Neural cell (in vitro differentiated cells): Measurements from ENCODE around the gene SLC9A6. TPM values are rescaled to one million over a fixed set of nuclear protein-coding genes. Genes with fewer than 3 reads are reported as not detected.

Source experiments
- H2AFZ ChIP-seq: fragments of 200-600, 300-800 bp; sonication (generic), shearing (Covaris generic); 2 replicates; pipeline ENCODE4 v1.6.0; 2014; ENCODE audit warnings: low read depth, mild to moderate bottlenecking, antibody characterized with exemption, low read length, moderate library complexity
- H3F3A ChIP-seq: fragments of 200-600 bp; shearing (Covaris generic); 2 replicates; pipeline ENCODE4 v1.6.1; 2016; ENCODE audit warnings: mild to moderate bottlenecking, moderate library complexity, mixed read lengths, antibody characterized with exemption, low read length; ENCODE audit not compliant: insufficient read depth, poor library complexity, severe bottlenecking
- H3K27ac ChIP-seq: fragments of 200-600, 300-800 bp; sonication (generic), shearing (Covaris generic); 2 replicates; pipeline ENCODE4 v1.5.1; 2014; ENCODE audit warnings: mild to moderate bottlenecking, low read length, moderate library complexity
- H3K27me3 ChIP-seq: fragments of 300-800, 200-600 bp; sonication (generic), shearing (Covaris generic); 2 replicates; pipeline ENCODE4 v1.6.0; 2014; ENCODE audit warnings: mild to moderate bottlenecking, low read depth, low read length, moderate library complexity; ENCODE audit not compliant: insufficient read depth
- H3K36me3 ChIP-seq: fragments of 300-800, 200-600 bp; sonication (generic), shearing (Covaris generic); 2 replicates; pipeline ENCODE4 v1.5.1; 2014; ENCODE audit warnings: mild to moderate bottlenecking, antibody characterized with exemption, low read length, moderate library complexity; ENCODE audit not compliant: insufficient read depth
- H3K4me2 ChIP-seq: fragments of 300-800, 200-600 bp; sonication (generic), shearing (Covaris generic); 2 replicates; pipeline ENCODE4 v1.6.0; 2014; ENCODE audit warnings: mild to moderate bottlenecking, low read length
- H3K4me3 ChIP-seq: fragments of 300-800, 200-600 bp; sonication (generic), shearing (Covaris generic); 2 replicates; pipeline ENCODE4 v1.5.1; 2014; ENCODE audit warnings: mild to moderate bottlenecking, low read length, moderate library complexity
- H3K79me2 ChIP-seq: fragments of 200-600 bp; shearing (Covaris generic); replicated peaks from 2 replicates; pipeline ENCODE4 v1.6.0; 2014; ENCODE audit warnings: mild to moderate bottlenecking, low read length, moderate library complexity; ENCODE audit not compliant: insufficient read depth
- H3K9ac ChIP-seq: fragments of 300-800, 200-600 bp; sonication (generic), shearing (Covaris generic); 2 replicates; pipeline ENCODE4 v1.6.1; 2016; ENCODE audit warnings: mild to moderate bottlenecking, low read length, mixed read lengths
- H3K9me2 ChIP-seq: fragments of 200-600 bp; shearing (Covaris generic); 2 replicates; pipeline ENCODE4 v1.6.1; 2016; ENCODE audit warnings: mild to moderate bottlenecking, low read length, mixed read lengths; ENCODE audit not compliant: insufficient read depth
- H3K9me3 ChIP-seq: fragments of 200-600, 300-800 bp; sonication (generic), shearing (Covaris generic); 2 replicates; pipeline ENCODE4 v1.6.1; 2016; ENCODE audit warnings: mild to moderate bottlenecking, mixed run types, low read length, moderate library complexity, mixed read lengths
- H4K20me1 ChIP-seq: fragments of 200-600 bp; shearing (Covaris generic); 2 replicates; pipeline ENCODE4 v1.6.1; 2016; ENCODE audit warnings: mild to moderate bottlenecking, mixed run types; ENCODE audit not compliant: insufficient read depth
- EP300 ChIP-seq: fragments of 450-650 bp; conservative IDR thresholded peaks from 2 replicates; pipeline ENCODE4 v1.6.1; 2014; ENCODE audit warnings: antibody characterized with exemption, mild to moderate bottlenecking, moderate library complexity; ENCODE audit not compliant: poor library complexity, severe bottlenecking
- EZH2 ChIP-seq: fragments of 200-600, 300-800 bp; shearing (Covaris generic), sonication (generic); IDR thresholded peaks from 2 replicates; pipeline ENCODE4 v1.6.1; 2014; ENCODE audit warnings: antibody characterized with exemption, low read length, borderline replicate concordance, mild to moderate bottlenecking; ENCODE audit not compliant: insufficient read depth, poor library complexity, severe bottlenecking
- MXI1 ChIP-seq: fragments of 450-650 bp; conservative IDR thresholded peaks from 2 replicates; pipeline ENCODE4 v1.6.1; 2014; ENCODE audit warnings: antibody characterized with exemption, mild to moderate bottlenecking; ENCODE audit not compliant: poor library complexity, severe bottlenecking
- POLR2AphosphoS5 ChIP-seq: IDR thresholded peaks from 2 replicates; pipeline ENCODE4 v1.6.1; 2012
- RAD21 ChIP-seq: fragments of 450-650 bp; conservative IDR thresholded peaks from 2 replicates; pipeline ENCODE4 v1.6.1; 2014; ENCODE audit warnings: antibody characterized with exemption, mild to moderate bottlenecking, moderate library complexity
- SMC3 ChIP-seq: fragments of 450-650 bp; conservative IDR thresholded peaks from 2 replicates; pipeline ENCODE4 v1.6.1; 2014; ENCODE audit warnings: antibody characterized with exemption, mild to moderate bottlenecking, moderate library complexity; ENCODE audit not compliant: poor library complexity
- TAF1 ChIP-seq: IDR thresholded peaks from 2 replicates; pipeline ENCODE4 v1.6.1; 2012; ENCODE audit warnings: low read depth
- polyA plus RNA-seq: library from polyadenylated mRNA; depleted of rRNA; stranded (reverse); fragments of >200 nt; gene quantifications from 2 replicates; pipeline ENCODE4 v1.2.3, GENCODE V29; 2014
- TF ChIP-seq, protein P1 (sequence below): IDR thresholded peaks from 2 replicates; pipeline ENCODE4 v1.6.1; 2012; ENCODE audit warnings: borderline replicate concordance
- TF ChIP-seq, protein P2 (sequence below): fragments of 450-650 bp; IDR thresholded peaks from 2 replicates; pipeline ENCODE4 v1.5.1; 2014; ENCODE audit warnings: antibody characterized with exemption, mild to moderate bottlenecking, moderate library complexity; ENCODE audit not compliant: poor library complexity, severe bottlenecking

SLC9A6 gene
- polyA plus RNA-seq, 1 donor from 2014 or later, result 103 TPM

DNA sequence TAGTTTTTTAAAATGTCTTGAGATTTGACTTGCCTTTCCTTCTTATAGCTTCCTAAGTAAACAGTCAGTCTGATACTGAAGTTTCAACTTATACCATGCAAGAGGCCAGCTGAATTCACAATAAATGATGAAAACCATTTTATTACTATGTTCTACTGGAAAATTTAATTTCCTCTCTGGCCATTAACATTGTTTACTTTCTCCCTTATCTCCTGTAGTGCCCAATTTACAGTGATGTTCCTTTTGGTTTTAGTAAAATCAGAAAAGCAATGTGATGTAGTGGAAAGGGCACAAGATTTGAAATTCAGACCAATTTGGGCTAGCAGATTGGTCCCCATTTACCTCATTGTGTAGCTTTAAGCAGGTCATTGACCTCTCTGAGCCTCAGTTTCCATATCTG lies 54.2 kb downstream of the SLC9A6 start:
- Histone ChIP-seq H3K36me3 (no peaks in the 10 kb centered on the region), H3K79me2 (no peaks in the 10 kb centered on the region), H2AFZ (no peak overlapping the region), H3K4me2 (no peak overlapping the region), H3K27ac (no peak overlapping the region), H3K4me3 (no peak overlapping the region), H3K9me3 (no peaks in the 10 kb centered on the region), H3K9me2 (no peaks in the 10 kb centered on the region), H3K27me3 (no peaks in the 10 kb centered on the region), H3F3A (no peaks in the 10 kb centered on the region), H3K9ac (no peak overlapping the region), H4K20me1 (no peaks in the 10 kb centered on the region)
- TF ChIP-seq MXI1 (no peak), RAD21 (no peak), TAF1 (no peak), EZH2 (no peak), POLR2AphosphoS5 (no peak), SMC3 (no peak), EP300 (no peak)
- TF ChIP-seq, protein P1, sequence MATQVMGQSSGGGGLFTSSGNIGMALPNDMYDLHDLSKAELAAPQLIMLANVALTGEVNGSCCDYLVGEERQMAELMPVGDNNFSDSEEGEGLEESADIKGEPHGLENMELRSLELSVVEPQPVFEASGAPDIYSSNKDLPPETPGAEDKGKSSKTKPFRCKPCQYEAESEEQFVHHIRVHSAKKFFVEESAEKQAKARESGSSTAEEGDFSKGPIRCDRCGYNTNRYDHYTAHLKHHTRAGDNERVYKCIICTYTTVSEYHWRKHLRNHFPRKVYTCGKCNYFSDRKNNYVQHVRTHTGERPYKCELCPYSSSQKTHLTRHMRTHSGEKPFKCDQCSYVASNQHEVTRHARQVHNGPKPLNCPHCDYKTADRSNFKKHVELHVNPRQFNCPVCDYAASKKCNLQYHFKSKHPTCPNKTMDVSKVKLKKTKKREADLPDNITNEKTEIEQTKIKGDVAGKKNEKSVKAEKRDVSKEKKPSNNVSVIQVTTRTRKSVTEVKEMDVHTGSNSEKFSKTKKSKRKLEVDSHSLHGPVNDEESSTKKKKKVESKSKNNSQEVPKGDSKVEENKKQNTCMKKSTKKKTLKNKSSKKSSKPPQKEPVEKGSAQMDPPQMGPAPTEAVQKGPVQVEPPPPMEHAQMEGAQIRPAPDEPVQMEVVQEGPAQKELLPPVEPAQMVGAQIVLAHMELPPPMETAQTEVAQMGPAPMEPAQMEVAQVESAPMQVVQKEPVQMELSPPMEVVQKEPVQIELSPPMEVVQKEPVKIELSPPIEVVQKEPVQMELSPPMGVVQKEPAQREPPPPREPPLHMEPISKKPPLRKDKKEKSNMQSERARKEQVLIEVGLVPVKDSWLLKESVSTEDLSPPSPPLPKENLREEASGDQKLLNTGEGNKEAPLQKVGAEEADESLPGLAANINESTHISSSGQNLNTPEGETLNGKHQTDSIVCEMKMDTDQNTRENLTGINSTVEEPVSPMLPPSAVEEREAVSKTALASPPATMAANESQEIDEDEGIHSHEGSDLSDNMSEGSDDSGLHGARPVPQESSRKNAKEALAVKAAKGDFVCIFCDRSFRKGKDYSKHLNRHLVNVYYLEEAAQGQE, result no peak
- TF ChIP-seq, protein P2, sequence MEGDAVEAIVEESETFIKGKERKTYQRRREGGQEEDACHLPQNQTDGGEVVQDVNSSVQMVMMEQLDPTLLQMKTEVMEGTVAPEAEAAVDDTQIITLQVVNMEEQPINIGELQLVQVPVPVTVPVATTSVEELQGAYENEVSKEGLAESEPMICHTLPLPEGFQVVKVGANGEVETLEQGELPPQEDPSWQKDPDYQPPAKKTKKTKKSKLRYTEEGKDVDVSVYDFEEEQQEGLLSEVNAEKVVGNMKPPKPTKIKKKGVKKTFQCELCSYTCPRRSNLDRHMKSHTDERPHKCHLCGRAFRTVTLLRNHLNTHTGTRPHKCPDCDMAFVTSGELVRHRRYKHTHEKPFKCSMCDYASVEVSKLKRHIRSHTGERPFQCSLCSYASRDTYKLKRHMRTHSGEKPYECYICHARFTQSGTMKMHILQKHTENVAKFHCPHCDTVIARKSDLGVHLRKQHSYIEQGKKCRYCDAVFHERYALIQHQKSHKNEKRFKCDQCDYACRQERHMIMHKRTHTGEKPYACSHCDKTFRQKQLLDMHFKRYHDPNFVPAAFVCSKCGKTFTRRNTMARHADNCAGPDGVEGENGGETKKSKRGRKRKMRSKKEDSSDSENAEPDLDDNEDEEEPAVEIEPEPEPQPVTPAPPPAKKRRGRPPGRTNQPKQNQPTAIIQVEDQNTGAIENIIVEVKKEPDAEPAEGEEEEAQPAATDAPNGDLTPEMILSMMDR, result no peak

DNA sequence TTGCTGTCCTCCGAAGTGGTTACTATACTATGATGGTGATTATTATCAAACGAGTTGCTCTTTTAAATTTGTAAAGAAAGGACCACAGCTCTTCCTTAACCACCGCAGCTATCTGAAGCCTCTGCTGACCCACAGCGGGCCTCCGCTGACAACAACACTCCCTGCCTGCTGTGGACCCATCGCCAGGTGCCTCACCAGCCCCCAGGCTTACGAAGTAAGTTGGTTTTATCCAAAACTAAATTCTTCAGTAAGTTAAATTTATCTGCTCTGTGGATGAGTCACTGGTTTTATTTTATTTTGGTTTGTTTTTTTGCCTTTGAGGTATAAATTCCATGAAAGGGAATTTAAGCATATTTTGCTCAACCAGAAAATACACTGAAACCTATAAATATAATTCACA lies 54.7 kb downstream of the SLC9A6 start:
- no peak overlapping the region for H2AFZ ChIP-seq
- H4K20me1 ChIP-seq, result no peaks in the 10 kb centered on the region
- TF ChIP-seq EP300, result no peak
- TF ChIP-seq, protein P2, result no peak
- TF ChIP-seq POLR2AphosphoS5, result no peak
- no peak for TF ChIP-seq EZH2
- no peak for TF ChIP-seq SMC3
- no peak for TF ChIP-seq TAF1
- TF ChIP-seq MXI1, result no peak
- TF ChIP-seq, protein P1, result no peak
- TF ChIP-seq RAD21, result no peak
- H3K9ac ChIP-seq, result no peak overlapping the region
- H3K4me2 ChIP-seq, result no peak overlapping the region
- H3K9me3 ChIP-seq, result no peaks in the 10 kb centered on the region
- no peaks in the 10 kb centered on the region for H3K9me2 ChIP-seq
- no peaks in the 10 kb centered on the region for H3K36me3 ChIP-seq
- H3K27me3 ChIP-seq, result no peaks in the 10 kb centered on the region
- no peak overlapping the region for H3K27ac ChIP-seq
- no peaks in the 10 kb centered on the region for H3F3A ChIP-seq
- no peak overlapping the region for H3K4me3 ChIP-seq
- no peaks in the 10 kb centered on the region for H3K79me2 ChIP-seq
